GM15510 (cell line): ENCODE results near the gene DCC.

Experiments
- POLR2A ChIP-seq: IDR thresholded peaks from 3 replicates; pipeline ENCODE4 v1.6.1; 2011; ENCODE audit warnings: borderline replicate concordance; ENCODE audit not compliant: insufficient read length; ENCODE audit errors: extremely low read depth

DCC gene

DNA sequence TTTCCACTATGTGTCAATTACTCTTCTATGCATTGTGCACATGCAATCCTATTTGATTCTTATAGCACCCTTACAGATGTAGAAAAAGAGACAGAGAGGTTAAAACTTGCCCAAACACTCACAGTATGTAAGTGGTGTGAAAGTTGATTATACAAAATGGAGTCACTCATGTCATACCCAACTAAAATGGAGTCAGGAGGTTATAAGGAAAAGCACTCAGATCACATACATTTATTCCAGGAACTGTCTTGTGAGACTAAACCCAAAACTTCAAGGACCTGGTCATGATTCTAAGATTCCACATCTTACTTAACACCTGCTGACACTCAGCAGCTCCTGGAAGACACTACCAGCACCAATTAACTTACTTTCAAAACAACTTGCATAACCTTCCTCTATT is 1081.9 kb downstream of the DCC start:
- no peak for TF ChIP-seq POLR2A

DNA sequence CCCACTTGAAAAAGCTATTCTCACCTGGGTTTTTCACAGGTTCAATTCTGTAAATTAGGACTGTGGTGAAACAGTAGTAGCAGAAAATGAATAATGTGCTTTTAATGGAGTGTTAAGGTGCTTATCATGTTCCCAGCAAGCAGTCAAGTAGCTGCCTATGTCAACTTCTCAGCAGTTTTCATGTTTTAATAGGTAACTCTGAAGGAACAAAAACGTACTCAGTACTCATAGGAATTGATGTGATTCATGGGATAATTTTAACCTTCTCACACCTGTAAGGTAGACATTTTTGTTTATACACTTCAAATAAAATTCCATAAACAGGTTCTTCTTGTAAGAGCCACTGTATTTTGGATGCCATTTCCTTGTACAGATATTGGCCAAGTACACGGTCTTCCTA is 1082.9 kb downstream of the DCC start:
- TF ChIP-seq POLR2A: no peak

DNA sequence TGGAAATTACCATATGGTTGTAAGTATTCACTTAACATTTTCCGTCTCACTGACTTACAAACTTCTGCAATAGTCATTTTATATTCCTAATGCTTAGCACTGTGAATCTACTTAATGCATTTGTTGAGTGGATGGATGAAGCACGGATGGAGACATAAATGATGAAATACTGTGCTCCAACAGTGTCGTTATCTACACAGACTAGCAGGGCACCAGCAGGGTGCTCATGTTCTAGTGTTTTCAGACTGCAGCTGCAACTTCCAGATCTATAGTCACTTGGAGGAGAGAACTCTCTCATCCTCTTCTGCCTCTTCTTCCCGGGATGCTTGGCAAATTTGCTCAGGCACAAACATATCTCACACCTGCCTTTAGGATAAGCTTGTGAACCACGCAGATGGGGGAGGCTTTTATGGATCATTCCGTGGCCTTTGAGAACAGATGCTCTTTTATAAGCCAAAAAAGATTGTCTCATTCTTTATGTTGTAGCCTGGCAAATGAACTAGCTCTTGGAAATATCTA is 1086.7 kb downstream of the DCC start:
- TF ChIP-seq POLR2A: no peak

DNA sequence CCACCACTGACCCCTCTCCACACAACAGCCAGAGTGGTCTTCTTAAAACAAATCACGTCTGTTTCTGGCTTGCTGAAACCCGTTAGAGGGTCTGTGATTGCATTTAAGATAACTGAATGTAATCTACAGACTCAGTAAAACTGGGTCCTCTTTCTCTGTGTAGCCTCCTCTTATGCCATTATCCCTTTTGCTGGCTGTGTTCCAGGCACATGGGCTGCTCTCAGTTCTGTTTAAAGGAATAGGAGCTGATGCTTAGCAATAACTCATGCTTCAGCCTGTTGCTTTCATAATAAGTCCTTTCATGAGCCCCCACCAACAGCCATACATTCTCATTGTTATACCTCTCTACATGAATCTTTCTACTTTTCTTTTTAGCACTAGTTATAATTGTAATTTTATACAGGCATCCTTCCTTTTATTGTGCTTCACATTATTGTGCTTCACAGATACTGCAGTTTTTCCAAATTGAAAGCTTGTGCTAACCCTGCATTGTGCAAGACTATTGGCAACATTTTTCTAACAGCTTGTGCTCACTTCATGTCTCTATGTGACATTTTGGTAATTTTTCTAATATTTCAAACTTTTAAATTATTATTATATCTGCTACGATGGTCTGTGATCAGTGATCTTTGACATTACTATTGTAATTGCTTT is 1101.9 kb downstream of the DCC start:
- TF ChIP-seq POLR2A: no peak

DNA sequence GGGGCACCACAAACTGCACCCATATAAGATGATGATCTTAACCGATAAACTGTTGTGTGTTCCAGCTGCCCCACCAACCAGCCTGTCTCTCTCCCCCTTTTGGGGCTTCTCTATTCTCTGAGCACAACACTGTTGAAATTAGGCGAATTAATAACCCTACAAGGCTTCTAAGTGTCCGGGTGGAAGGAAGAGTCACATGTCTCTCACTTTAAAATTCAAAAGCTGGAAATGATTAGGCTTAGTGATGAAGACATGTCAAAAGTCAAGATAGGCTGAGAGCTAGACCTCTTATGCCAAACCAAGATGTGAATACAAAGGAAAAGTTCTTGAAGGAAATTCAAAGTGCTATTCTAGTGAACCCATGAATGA is 1102.4 kb downstream of the DCC start:
- TF ChIP-seq POLR2A: no peak

DNA sequence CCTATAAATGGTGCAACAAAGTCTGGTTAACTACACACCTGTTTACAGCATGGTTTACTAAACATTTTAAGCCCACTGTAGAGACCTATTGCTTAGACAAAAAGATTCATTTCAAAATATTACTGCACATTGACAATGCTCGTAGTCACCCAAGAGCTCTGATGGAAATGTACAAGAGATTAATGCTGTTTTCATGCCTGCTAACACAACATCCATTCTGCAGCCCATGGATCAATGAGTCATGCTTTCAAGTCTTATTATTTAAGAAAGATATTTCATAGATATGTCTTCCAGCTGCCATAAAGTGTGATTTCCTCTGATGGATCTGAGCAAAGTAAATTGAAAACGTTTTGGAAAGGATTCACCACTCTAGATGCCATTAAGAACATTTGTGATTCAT is 1103.3 kb downstream of the DCC start:
- TF ChIP-seq POLR2A: no peak

DNA sequence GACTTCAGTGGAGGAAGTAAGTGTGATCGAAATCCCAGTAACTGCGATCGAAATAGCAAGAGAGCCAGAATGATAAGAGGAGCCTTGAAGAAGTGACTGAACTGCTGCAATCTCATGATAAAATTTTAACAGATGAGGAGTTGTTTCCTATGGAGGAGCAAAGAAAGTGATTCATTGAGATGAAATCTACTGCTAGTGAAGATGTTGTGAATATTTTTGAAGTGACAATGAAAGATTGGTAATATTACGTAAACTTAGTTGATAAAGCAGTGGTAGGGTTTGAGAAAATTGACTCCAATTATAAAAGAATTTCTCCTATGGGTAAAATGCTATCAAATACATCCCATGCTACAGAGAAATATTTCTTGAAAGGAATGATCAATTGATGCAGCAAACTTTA is 1103.8 kb downstream of the DCC start:
- TF ChIP-seq POLR2A: no peak

DNA sequence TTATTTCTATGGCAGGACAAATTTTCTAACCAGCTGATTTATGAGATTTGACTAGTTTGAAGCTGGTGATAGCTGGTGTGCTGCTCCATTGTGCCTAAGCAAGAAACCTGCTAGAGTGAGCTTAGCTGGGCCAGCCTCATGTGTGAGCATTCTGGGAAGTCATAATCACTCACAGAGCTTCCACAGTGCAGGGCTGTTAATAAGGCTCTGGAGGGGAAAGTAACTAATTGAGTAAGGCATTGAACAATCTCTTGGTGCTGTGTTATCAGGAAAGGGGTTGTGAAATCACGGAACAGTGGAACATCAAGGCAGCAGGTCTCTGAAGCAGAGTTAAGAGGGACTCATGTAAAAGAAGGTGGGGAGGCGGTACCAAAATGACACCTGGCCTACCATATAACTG is 1111.9 kb downstream of the DCC start:
- TF ChIP-seq POLR2A: no peak

DNA sequence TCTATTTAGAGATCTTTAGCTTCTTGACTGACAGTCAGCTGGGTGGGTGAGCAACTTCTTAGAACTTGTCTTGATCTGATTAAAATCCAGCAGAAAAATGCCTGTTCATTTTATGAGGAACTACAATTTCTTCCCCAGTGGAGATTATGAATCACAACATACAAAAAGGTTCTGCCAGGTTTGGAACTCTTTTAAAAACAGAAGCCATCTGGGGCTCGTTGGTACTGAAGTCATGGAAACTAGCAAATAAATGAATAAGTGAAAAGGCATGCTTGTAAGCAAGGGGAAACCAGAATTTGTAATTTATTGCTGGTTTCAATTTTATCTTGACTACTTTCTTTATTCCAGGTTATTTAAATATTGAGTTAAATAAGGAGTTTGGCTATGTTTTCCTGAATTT is 1117.1 kb downstream of the DCC start:
- no peak for TF ChIP-seq POLR2A

DNA sequence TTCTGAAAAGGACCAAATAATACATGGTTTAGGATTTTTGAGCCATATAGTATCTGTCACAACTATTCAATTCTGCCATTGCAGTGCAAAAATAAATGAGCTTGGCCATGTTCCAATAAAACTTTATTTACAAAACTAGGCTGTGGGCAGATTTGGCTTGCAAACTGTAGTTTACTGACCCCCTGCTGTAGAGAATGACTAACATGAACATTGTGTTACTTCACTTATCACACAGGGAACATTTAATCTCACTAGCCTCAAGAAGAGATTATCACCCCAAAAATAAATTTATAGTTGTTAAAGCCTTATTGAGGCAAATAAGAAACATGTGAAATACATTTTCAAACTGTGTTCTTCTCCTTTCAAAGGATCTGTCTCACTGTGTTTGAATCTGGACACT is 1118.3 kb downstream of the DCC start:
- TF ChIP-seq POLR2A: no peak

DNA sequence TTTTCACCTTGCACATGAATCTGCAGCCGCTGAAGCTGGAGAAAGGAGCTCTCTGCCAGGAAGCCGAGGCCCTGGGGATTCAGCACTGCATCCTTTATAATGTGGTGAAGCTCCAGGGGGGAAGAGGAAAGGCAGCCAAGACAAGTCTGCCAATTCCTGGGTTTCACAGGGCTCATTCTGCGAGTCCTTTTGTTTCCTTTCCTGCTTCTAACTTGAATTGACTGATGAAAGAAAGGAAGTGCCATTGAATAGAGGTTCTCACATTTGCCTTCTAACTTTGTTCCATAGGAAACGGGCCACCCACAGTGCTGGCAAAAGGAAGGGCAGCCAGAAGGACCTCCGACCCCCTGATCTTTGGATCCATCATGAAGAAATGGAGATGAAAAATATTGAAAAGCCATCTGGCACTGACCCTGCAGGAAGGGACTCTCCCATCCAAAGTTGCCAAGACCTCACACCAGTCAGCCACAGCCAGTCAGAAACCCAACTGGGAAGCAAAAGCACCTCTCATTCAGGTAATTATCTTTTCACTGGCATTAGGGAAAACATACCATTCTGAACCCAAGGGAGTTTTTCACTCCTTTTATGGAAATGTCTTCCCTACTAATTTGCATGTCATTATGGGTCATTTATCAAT is 1119.1 kb downstream of the DCC start:
- no peak for TF ChIP-seq POLR2A

DNA sequence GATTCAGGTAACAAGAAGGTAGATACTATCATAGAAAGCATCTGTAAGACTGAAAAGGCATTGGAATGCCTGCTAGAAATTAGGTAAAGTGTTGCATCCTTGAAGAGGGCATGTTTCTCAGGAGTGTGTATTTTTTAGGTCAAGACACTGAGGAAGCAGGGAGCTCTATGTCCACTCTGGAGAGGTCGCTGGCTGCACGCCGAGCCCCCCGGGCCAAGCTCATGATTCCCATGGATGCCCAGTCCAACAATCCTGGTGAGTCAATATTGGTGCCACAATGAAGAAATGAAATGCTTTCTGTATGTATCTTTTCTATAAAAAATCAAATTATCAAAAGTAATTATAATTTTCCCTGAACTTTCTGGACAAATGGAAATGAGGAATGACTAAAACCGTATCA is 1127.8 kb downstream of the DCC start:
- TF ChIP-seq POLR2A: no peak

DNA sequence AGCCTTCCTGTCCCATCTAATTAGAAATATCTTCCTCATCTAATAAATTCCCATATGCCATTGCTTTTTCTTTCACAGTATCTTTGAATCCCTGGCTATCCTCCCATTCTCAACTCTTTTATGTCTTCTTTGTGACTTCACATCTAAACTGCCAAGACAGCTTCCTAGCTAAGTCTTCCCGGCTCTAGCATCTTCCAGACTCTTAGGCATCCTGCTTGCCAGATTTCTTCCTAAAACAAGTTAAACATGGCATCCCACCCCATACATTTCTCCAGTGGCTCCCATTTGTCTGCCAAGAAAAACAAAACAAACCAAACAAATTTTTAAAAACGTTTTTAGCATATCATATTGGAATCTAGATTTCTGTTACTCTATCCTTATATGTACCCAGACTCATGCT is 1132.5 kb downstream of the DCC start:
- TF ChIP-seq POLR2A: no peak

DNA sequence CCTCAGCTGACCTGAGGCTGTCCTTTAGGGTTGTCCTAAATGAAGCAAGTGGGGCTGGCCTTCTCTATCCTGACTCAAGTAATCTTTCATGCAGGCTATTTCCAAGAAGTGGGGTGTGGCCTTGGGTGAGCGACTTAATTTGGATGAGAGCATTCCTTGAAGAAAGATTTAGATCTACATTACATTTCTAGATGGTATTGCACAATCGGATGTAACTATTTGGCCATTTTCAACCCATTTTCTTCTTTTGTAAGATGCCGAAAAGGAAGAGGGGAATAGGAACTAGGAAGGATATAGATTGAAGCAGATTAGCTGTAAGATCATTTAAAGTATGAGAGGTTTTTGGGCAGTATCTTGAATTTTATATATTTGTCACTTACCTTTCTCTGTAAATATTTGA is 1138.2 kb downstream of the DCC start:
- no peak for TF ChIP-seq POLR2A

DNA sequence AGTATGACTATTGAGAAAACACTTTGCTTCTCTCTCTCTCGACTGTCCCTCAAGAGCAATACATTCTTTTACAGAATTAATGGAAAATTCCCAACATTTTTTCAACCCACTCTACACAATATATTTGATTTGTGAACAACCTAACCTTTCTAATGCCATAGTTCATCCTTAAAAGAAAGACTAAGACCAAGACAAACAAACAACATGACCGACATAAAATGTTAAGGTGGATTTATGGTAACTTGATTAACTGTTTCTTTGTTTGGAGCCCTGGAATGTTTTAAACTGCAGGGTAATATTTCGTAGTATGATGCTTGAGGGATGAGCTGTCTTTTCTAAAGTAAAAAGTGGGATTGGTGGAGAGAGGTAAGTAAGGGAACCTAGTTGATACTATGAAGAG is 1146.3 kb downstream of the DCC start:
- TF ChIP-seq POLR2A: no peak

DNA sequence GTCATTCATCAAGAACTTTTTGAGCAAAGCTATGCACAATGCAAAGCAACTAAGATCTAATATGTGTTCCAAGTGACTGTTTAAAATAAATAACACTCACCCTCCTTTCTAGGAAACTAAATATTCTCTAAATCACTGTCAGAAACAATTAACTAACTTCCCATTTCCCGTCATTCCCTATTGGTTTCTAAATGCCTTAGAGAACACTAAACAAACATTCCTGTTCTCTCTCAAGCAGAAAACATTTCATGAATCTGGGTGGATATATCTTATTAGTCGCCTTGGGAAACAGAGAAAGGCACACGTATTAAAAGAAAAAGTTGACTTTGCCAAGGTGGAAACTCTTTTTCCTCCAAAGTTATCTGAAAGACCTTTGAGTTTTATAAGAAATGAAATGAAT is 1149.3 kb downstream of the DCC start:
- TF ChIP-seq POLR2A: no peak

DNA sequence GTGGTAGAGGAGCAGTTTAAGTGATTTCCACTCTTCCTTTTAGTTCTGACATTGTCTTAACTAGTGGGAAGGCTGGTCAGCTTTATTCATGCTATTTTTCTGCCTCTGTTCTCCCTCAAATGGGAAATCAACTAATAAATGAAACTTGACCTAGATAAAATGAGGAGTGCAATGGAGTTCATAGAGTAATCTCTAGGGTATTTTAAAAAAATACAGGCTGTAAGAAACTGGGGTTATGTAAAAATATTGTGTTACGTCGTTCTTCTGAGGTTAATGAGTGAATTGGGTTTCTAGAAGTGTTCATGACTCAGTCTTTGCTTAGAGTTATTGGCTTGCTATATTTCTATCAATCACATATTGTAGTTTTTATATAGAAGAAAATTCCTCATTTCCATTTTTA is 1150.0 kb downstream of the DCC start:
- no peak for TF ChIP-seq POLR2A

DNA sequence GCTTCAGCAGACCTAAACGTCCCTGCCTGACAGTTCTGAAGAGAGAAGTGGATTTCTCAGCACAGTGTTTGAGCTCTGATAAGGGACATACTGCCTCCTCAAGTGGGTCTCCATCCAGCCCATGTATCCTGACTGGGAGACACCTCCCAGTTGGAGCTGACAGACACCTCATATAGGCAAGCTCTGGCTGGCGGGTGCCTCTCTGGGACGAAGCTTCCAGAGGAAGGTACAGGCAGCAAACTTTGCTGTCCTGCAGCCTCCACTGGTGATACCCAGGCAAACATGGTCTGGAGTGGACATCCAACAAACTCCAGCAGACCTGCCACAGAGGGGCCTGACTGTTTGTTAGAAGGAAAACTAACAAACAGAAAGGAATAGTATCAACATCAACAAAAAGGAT is 1156.0 kb downstream of the DCC start:
- no peak for TF ChIP-seq POLR2A

DNA sequence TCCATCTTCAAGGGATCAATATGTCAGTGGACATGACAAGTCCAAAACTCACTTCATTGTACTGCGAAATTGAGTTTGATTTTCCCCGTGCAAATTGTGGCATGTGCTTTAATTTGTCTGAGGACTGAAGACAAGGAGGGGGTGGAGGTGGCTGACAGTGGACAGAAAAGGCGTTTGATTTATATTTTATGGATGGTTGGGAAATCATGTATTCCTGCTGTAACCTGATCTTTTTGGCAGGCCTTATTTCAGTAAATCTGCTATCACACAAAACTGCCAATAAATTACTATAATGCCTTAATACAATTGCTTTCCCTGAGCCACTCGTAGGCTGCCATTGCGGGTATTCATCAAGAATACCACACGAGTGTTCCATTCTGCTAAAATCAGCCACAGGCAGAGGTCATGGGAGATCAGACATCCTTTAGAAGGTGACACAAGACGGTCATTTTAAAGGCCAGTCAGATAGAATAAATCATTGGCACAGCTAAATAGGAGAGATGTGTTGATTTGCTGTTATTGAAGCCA is 1164.0 kb downstream of the DCC start:
- TF ChIP-seq POLR2A: no peak
